Common myeloid progenitor, CD34-positive (primary cell): ENCODE measurements around the gene INCENP.

Experiments
- CTCF ChIA-PET: fragments of 350-600 bp; sonication (Branson Sonifier 250); formaldehyde crosslinking; loops from one replicate; lab custom pipeline; 2021; ENCODE audit warnings: antibody characterized with exemption; lab: Charles Lee
- POLR2A ChIA-PET: fragments of 350-600 bp; sonication (Branson Sonifier 250); formaldehyde crosslinking; loops from one replicate; lab custom pipeline; 2021; ENCODE audit warnings: antibody characterized with exemption; lab: Charles Lee
- DNase-seq, 3 donors: peaks; one replicate each; pipeline versions ENCODE4 v3.0.0 to v3.0.0-alpha.2; 2013
- H3K27ac ChIP-seq, 2 experiments: 1 replicate in 1 of 2; 2 replicates in 1 of 2; pipeline ENCODE4 v1.7.0; 2013; ENCODE audit warnings: inconsistent platforms in 2 of 2, low read length in 2 of 2, mild to moderate bottlenecking in 2 of 2, low read depth in 1 of 2, moderate library complexity in 1 of 2; ENCODE audit not compliant: severe bottlenecking in 2 of 2, insufficient read depth in 1 of 2, poor library complexity in 1 of 2
- H3K27me3 ChIP-seq, 5 experiments: replicated peaks in 2 of 5; 1 replicate in 3 of 5; 2 replicates in 2 of 5; pipeline versions ENCODE4 v1.6.1 to v1.7.0; 2013; ENCODE audit warnings: low read length in 4 of 5, mild to moderate bottlenecking in 2 of 5, moderate library complexity in 2 of 5, inconsistent platforms in 1 of 5; ENCODE audit not compliant: insufficient read depth in 5 of 5, control insufficient read depth in 4 of 5
- H3K36me3 ChIP-seq, 4 experiments: 1 replicate in 2 of 4; 2 replicates in 2 of 4; pipeline versions ENCODE4 v1.6.1 to v1.7.0; 2013; ENCODE audit warnings: low read length in 3 of 4, control low read depth in 1 of 4, mild to moderate bottlenecking in 1 of 4; ENCODE audit not compliant: control insufficient read depth in 4 of 4, insufficient read depth in 4 of 4
- H3K4me1 ChIP-seq, 4 experiments: 1 replicate in 3 of 4; 2 replicates in 1 of 4; pipeline versions ENCODE4 v1.6.1 to v1.7.1; 2013; ENCODE audit warnings: low read length in 3 of 4, mild to moderate bottlenecking in 3 of 4, control low read depth in 1 of 4, inconsistent platforms in 1 of 4, moderate library complexity in 1 of 4; ENCODE audit not compliant: control insufficient read depth in 4 of 4, insufficient read depth in 4 of 4; ENCODE audit errors: control extremely low read depth in 1 of 4
- H3K4me3 ChIP-seq, 7 experiments: 1 replicate in 4 of 7; 2 replicates in 3 of 7; pipeline versions ENCODE4 v1.5.1 to v1.7.0; 2013; ENCODE audit warnings: mild to moderate bottlenecking in 7 of 7, low read length in 6 of 7, moderate library complexity in 6 of 7, inconsistent platforms in 2 of 7, low read depth in 2 of 7, control low read depth in 1 of 7; ENCODE audit not compliant: insufficient read depth in 4 of 7, control insufficient read depth in 1 of 7; ENCODE audit errors: extremely low read depth in 1 of 7
- H3K9me3 ChIP-seq, 5 experiments: 1 replicate in 4 of 5; 2 replicates in 1 of 5; pipeline versions ENCODE4 v1.6.1 to v1.7.1; 2013; ENCODE audit warnings: low read length in 4 of 5, mild to moderate bottlenecking in 2 of 5, inconsistent platforms in 1 of 5, low read depth in 1 of 5, moderate library complexity in 1 of 5; ENCODE audit not compliant: control insufficient read depth in 4 of 5, insufficient read depth in 2 of 5; ENCODE audit errors: control extremely low read depth in 1 of 5
- WGBS: methylation state at CpG from one replicate; pipeline ENCODE4 v1.1.5; 2013; ENCODE audit not compliant: insufficient coverage; 5-methylcytosine and 5-hydroxymethylcytosine counted together

Gene INCENP

DNA sequence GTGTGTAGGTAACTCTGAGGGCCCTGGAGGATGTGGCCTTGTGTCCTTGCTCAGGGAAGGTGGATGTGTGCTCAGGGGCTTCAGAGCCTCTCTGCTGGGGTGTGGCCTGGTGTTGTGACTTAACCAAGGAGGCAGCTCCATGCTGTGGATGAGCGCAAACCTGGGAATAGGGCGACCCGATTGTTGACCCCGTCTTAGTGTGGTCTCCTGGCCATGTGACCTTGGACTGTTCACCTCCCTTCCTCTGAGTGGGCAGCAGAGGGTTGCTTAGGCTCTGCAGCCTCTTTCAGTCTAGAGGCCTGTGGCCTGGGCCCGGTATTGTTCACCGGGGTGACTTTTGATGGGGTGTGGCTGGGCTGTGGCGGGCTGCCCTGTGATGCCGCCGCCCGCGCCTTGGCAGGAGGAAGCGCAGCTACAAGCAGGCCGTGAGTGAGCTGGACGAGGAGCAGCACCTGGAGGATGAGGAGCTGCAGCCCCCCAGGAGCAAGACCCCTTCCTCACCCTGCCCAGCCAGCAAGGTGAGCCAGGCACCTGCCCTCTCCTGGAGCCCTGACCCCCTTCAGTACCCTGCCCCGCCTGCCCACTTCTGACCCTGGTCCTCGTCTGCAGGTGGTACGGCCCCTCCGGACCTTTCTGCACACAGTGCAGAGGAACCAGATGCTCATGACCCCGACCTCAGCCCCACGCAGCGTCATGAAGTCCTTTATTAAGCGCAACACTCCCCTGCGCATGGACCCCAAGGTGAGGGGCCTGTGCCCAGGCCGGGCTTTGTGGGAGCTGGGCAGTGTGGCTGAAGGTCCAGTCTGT, 16.7 kb downstream of the INCENP start:
- Histone ChIP-seq H3K9me3 (no peaks in the 10 kb centered on the region), H3K4me3 (no peak overlapping the region), H3K4me1 (no peaks in the 10 kb centered on the region), H3K36me3 (peaks cover 5 to 89% (median 58%) of the 10 kb centered on the region in 4 experiments), H3K27me3 (no peaks in the 10 kb centered on the region), H3K27ac (no peak overlapping the region)
- POLR2A ChIA-PET, result no interaction called here
- no peak for DNase-seq
- CTCF ChIA-PET, result no interaction called here
- 100% methylated on average over 17 of the region's 24 CpGs for WGBS

DNA sequence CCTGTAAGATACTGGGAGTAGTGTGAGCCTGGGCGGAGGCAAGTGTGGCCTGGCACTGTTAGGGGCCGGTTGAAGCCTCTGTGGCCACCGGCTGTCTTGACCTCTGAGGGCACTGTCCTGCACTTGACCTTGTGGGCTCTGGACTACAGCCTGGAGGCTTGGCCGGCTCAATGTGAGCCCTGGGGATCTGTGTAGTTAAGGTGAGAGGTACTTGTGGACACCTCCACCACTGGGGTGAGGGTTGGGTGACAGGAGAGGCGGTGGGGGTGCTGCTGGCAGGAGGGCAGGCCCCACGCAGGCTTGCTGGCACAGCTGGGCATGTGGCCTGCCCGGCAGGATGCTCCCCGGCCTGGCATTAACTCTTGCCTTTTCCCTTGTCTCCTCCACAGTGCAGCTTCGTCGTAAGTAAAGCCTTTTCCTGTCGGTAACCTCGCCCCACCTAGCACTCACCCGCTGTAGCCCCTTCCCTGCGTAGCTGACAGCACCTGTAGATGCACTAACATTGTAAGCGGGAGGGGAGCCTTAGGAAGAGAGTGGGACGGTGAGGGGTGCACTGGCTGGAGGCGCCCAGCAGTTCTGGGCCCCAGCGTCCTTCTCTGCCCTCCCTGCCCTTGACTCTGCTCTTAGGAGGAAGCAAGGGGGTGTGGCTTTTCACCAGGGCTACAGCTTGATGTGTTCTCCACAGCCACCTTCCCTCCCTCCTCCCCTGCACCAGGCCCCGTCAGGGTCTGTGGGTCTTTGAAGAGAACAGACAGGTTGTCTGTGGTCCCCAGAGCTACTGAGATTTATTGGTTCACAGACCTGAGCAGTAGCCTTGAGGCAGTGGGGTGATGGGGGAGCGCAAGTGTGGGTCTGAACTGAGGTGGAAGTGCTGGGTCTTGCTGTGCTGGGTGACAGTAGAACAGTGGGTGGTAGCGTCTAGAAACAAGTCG, 17.6 kb downstream of the INCENP start:
- Histone ChIP-seq H3K9me3 (no peaks in the 10 kb centered on the region), H3K27me3 (no peaks in the 10 kb centered on the region), H3K4me3 (no peak overlapping the region), H3K36me3 (peaks cover 10 to 93% (median 65%) of the 10 kb centered on the region in 4 experiments), H3K4me1 (no peaks in the 10 kb centered on the region), H3K27ac (no peak overlapping the region)
- no peak for DNase-seq
- POLR2A ChIA-PET, result interaction anchor here (0.5 kb wide), 1 partner anchor 16 kb away, joined by 3 read pairs; no protein-coding TSS in a partner anchor
- CTCF ChIA-PET, result interaction anchor here (1.1 kb wide), 1 partner anchor 15 kb away, joined by 4 read pairs; no protein-coding TSS in a partner anchor
- WGBS, result 96% methylated on average over 18 of the region's 22 CpGs

GRCh38 chr11:62142043-62142375, 18.2 kb downstream of the INCENP start:
- H3K27ac ChIP-seq, result no peak overlapping the region
- H3K4me3 ChIP-seq, result no peak overlapping the region
- ChIA-PET POLR2A (no interaction called here), CTCF (interaction anchor here (1.1 kb wide), 1 partner anchor 15 kb away, joined by 4 read pairs; no protein-coding TSS in a partner anchor)
- H3K9me3 ChIP-seq, result no peaks in the 10 kb centered on the region
- peaks cover 11 to 95% (median 66%) of the 10 kb centered on the region in 4 experiments for H3K36me3 ChIP-seq
- no peaks in the 10 kb centered on the region for H3K27me3 ChIP-seq
- no peak for DNase-seq
- no peaks in the 10 kb centered on the region for H3K4me1 ChIP-seq
- 100% methylated on average over 4 of the region's 4 CpGs for WGBS

DNA sequence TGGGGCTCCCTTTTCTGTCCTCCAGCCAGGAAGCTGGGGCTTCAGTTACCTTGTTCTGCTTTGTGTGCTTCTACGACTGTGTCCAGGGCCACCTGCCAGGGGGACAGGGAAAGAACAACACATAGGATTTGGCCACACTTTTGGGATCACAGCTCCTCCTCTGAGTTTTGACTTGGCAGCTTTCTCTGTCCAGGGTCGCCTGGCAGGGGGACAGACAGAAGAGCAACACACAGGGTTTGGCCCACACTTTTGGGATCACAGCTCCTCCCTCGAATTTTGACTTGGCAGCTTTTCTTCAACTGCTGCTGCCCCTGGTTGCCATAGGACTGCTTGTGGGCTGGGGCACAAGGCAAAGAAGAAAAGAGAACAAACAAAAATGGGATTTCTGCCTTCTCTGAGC, 19.1 kb downstream of the INCENP start:
- Histone ChIP-seq H3K4me1 (no peaks in the 10 kb centered on the region), H3K4me3 (no peak overlapping the region), H3K27me3 (no peaks in the 10 kb centered on the region), H3K9me3 (no peaks in the 10 kb centered on the region), H3K36me3 (peaks cover 13 to 97% (median 70%) of the 10 kb centered on the region in 4 experiments), H3K27ac (no peak overlapping the region)
- DNase-seq, result no peak
- ChIA-PET CTCF (interaction anchor here (0.9 to 1.6 kb wide), 4 partner anchors 9 to 244 kb away, joined by 3 to 5 read pairs (median 3); no protein-coding TSS in a partner anchor), POLR2A (interaction anchor here (0.6 kb wide), 1 partner anchor 1497 kb away, joined by 4 read pairs; no protein-coding TSS in a partner anchor)
- WGBS, result 91% methylated on average over 3 of the region's 3 CpGs

DNA sequence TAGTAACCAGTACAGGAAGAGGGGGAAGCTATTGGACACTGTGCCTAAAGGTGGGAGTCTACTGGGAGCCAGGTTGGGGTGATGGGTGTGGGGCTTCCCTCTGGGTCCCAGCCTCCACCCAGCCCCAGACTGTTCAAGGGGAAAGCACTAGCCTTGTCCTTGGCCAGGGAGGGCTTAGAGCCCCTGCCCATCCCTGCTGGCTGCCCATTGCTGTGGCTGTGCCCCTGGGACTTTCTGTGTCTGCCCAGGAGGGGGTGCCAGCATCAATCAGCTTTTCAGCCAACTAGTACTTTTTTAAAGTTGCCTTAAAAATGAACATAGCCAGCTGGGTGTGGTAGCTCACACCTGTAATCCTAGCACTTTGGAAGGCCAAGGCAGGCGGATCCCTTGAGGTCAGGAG, 19.9 kb downstream of the INCENP start:
- ChIA-PET CTCF (interaction anchor here (1.1 to 1.6 kb wide), 5 partner anchors 10 to 245 kb away, joined by 3 to 5 read pairs (median 3); no protein-coding TSS in a partner anchor), POLR2A (no interaction called here)
- Histone ChIP-seq H3K36me3 (peaks cover 13 to 97% (median 70%) of the 10 kb centered on the region in 4 experiments), H3K4me1 (no peaks in the 10 kb centered on the region), H3K4me3 (no peak overlapping the region), H3K27ac (no peak overlapping the region), H3K27me3 (no peaks in the 10 kb centered on the region), H3K9me3 (no peaks in the 10 kb centered on the region)
- 100% methylated on average over 1 of the region's 1 CpG for WGBS
- no peak for DNase-seq

- WGBS, result 97% methylated on average over 22 of the region's 24 CpGs
- no peak overlapping the region for H3K4me3 ChIP-seq
- H3K4me1 ChIP-seq, result no peaks in the 10 kb centered on the region
- H3K36me3 ChIP-seq, result peaks cover 13 to 97% (median 67%) of the 10 kb centered on the region in 4 experiments
- H3K9me3 ChIP-seq, result no peaks in the 10 kb centered on the region
- H3K27ac ChIP-seq, result no peak overlapping the region
- DNase-seq, result no peak
- CTCF ChIA-PET, result interaction anchor here (1.2 to 1.4 kb wide), 2 partner anchors 27 to 32 kb away, joined by 3 to 4 read pairs; no protein-coding TSS in a partner anchor
- POLR2A ChIA-PET, result no interaction called here
- no peaks in the 10 kb centered on the region for H3K27me3 ChIP-seq
Observed at GRCh38 chr11:62144641-62145255, 20.9 kb downstream of the INCENP start.
